OCI-M2 (cell line): ENCODE results near the gene TM9SF3.
"Not testable (repeated sequence)": the region's sequence is repeated elsewhere in the genome, so short reads cannot be mapped to it uniquely, and the experiment has no call there.

Experiments
- DNase-seq: peaks from one replicate; lab custom pipeline; 2025; ENCODE audit not compliant: unreplicated experiment; lab: John Stamatoyannopoulos, UW

The TM9SF3 gene

DNA sequence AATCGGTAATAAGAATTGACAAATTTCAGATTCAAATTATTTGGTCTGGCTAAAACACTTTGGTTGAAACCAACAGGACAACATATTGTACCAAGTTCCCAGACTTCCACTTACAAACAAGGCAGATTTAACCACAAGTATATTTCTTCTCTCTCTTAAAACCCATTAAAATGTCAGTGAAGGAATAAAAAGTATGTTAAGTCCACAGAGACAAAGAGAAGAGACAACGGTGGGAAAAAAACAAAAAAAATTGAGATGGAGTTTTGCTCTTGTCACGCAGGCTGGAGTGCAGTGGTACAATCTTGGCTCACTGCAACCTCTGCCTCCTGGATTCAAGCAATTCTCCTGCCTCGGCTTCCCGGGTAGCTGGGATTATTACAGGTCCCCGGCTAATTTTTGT is 16.3 kb downstream of the TM9SF3 start:
- no peak for DNase-seq

DNA sequence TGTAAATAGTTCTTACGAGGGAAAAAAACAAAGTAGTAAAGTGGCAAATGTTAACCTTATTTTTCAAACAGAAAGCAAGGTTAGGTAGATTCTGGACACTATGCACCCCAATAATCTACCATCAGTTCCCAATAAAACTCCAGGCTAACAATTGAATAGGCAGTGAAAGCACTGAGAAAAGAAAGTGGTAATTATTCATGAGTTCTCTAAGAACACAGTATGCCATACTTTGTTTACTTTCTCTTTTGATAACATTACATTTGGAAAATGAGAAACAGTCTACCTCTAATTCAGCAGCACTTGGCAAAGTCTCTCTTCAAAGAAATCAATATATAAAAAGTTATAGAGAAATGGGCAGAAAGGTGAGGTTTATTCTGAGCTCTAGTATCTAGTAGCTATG is 18.4 kb downstream of the TM9SF3 start:
- no peak for DNase-seq

DNA sequence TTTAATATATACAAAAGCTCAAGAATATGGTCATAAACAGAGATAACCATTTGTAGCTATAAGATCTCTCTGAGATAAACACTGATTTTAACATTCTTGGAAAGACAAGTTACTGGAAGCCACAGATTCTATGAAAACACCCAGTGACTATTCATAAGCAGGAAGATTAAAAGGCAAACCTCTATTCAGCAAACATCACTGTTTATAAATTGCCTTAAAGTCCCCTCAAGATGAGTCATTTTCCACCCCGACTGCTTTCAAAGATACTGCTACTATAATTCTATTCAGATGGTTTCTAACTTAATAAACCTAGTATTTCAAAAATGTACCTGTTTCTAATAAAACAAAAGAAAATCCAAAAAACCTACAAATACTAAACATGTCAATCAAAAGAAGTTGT is 21.0 kb downstream of the TM9SF3 start:
- no peak for DNase-seq

DNA sequence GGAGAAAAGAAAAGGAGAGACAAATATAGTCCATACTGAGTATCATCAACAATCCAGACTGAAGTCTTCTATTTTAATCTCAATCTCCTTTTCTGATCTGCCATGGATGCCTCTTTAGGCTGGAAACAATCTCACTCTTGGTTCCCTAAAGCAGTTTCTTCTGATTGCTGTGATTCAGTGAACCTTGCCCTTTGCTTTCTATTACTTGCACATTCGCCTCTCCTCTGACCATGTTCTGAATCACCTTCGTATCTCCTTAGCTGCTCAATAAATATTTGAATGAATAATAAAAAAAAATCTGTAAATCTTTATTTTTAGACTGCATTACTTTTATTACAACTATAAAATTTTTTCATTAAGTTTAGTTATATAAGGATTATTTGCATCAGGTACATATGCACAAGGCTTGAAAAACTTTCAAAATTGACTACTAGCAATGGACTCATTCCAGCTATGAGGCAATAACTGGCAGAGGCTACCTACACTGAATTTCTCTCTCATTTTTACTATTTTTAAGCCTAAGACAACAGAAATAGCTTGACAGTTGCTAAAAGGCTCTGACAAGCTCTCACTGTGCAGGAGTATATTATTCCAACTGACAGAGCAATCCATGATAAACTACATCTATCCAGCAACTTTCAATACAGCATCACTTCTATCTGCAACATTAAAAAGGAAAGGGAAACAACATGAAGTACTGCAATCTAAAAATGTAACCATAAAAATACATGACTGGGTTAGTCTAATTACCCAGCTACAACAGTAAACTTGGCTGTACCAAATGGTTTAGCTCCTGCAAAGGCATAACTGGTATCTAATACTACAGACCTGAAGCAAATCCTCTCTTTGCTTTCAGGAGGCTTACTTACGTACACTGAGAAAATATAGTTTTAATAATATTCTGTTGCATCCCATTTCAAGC is 25.6 kb downstream of the TM9SF3 start:
- DNase-seq: no peak

DNA sequence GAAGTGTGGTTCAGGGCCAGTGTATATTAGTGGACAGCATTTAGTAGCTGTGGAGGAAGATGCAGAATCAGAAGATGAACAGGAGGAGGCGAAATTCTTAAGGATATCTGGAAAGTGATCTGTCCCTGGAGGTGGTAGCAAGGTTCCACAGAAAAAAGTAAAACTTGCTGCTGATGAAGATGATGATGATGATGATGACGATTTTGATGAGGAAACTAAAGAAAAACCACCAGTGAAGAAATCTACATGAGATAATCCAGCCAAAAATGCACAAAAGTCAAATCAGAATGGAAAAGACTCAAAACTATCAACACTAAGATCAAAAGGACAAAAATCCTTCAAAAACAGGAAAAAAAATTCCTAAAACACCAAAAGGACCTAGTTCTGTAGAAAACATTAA is 26.3 kb downstream of the TM9SF3 start:
- no peak for DNase-seq

DNA sequence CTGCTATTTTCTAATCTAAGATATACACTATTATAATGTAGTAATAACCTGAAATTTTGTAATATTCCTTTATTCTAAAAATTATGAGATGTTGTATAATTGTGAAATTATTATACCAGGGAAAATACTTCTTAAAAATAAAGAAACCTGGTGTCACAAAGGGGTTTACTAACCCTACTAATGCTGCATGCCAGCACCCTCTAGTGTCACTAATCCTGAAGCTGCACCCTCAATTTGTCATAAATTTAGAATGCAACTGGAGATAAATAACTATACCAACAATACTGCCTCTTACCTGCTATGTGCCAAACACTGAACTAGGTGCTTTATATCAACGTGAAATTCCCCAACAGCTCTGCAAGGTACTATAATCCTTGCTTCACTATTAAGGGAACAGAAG is 30.8 kb downstream of the TM9SF3 start:
- DNase-seq: no peak

DNA sequence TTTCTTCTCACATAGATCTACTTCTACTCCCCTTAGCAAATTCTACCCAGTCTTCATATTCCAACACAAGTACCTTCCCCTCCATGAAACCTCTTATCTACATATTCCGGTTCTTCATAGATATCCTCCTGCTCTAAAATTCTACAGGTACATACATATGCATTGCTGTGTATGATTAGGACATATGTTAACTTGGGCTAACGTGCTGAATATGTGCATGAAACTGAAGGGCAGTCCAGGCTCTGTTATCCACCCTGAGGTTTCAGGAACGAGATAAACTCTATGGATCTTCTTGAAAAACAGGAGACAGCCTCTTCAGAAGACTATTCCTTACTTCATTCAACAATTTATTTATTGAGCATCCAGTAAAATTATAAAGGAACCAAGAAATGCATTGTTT is 31.5 kb downstream of the TM9SF3 start:
- DNase-seq: no peak

DNA sequence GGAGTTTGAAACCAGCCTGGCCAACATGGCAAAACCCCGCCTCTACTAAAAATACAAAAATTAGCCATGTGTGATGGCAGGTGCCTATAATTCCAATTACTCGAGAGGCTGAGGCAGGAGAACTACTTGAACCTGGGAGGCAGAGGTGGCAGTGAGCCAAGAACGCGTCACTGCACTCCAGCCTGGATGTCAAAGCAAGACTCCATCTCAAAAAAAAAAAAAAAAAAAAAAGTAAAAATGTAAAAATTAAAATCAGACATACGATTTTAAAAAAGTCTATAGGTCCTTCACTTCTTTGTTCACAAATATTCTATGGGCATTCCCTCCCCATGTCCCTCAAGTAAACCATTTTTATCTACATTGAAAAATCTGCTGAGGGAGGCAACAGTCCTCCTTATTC is 38.2 kb downstream of the TM9SF3 start:
- DNase-seq: no peak

DNA sequence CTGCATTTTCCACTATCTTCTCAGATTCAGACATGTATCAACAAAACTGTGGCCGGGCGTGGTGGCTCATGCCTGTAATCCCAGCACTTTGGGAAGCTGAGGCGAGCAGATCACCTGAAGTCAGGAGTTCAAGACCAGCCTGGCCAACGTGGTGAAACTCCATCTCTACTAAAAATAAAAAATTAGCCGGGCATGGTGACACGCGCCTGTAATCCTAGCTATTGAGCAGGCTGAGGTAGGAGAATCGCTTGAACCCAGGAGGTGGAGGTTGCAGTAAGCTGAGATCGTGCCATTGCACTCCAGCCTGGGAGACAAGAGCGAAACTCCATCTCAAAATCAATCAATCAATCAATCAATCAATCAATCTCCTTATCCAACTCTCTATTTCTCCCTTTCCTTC is 41.3 kb downstream of the TM9SF3 start:
- not testable (repeated sequence) for DNase-seq

DNA sequence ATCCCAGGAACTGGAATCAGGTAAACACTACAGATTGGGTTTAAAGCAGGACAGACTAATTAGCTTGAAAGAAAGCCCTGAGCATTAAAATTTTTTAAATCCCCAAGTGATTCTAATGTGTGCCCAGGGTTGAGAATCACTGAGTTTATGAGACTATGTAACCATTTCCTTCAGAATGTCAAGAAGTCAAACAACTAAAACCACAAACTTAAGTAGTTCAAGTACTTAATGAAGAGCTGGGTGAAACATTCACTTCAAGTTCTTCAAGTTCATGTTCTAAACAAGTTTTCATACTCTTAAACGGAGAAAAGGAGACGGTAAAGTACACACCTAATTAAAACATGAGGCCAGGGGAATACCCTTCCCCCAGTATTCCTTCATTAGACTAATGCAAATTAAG is 44.9 kb downstream of the TM9SF3 start:
- DNase-seq: no peak

DNA sequence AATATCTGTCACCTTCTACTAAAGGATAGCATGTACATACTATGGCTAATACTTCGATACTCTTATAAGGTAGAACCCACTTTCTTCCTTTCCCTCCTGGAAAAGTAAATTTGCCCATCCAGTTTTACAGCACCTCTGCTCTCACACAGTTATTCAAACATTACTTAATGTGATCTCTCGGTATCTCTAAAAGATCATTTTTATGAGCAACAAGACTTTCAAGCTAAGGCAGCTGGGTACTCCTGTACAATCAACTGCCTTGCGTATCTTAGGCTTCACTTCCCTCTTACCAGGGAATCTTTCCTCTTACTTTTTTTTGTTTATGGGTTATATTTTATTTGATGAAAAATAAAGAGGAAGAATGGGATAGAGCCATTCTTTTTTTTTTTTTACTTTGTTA is 46.6 kb downstream of the TM9SF3 start:
- no peak for DNase-seq

DNA sequence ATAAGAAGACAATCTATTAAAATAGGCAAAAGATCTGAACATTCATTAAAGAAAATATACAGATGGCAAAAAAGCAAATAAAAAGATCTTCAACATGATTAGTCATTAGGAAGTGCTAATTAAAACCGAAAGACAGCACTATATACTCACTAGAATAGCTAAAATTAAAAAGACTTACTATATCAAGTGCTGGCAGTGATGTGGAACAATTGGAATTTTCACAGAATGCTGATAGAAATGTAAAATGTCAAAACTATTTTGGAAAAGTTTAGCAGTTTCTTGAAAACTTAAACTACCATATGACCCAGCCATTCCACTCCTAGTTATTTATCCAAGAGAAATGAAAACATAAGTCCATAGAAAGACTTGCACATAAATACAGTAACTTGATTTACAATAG is 48.1 kb downstream of the TM9SF3 start:
- no peak for DNase-seq

DNA sequence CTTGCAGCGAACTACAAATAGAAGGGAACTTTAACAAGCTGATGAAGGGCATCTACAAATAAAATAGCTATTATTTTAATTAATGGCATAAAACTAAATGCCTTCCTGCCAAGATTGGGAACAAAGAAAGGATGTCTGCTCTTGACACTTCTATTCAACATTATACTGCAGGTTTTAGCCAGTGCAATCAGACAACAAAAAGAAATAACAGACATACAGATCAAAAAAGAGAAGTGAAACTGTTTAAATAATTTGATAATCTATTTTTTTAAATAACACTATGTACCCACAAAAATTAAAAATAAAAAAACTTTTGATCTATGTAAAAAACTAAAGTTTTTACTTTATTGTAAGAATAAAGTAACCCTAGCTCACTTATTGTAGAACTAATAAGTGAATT is 50.7 kb downstream of the TM9SF3 start:
- no peak for DNase-seq

DNA sequence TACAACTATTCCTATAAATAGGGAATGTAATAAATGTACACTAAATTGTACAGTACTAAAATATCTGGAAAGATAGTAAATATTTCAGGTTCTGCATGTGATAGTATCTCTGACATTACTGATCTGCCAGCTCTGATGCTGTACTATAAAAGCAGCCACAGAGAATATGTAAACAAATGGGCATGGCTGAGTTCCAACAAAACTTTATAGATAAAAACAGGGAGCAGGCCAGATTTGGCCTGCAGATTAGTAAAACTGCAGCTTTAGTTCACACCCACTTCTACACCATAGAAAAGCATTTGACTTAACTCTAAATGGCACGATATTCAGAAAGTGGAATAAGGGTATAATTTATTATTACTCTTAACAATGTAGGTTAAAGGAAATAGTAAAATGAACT is 54.3 kb downstream of the TM9SF3 start:
- no peak for DNase-seq

DNA sequence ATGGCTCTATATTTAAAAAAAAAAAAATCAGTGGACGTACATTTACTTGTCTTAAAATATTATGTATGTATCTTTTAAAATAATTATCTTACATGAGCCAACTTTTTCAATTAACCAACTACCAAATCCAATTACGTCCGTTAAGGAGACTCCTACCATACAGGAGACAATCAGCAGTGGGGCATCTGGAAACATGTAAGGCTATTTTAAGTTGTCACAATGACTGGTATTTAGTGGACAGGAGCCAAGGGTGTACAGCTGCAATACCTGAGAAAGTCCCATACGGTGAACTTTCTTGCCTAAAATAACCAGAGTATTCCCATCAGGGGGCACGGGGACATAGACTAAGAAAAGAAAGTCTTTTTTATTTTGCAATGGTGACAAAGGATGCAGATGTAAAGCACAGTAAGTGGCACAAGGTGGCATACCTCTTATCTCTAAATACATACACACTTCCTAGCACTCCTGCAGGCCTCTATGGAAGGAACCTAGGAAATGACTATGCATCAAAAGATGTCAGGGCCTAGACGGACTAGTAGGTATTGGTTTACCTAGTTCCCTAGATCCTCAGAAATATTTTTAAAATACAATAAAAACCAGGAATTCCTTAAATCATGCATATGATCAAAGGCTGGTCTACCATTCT is 57.1 kb downstream of the TM9SF3 start:
- no peak for DNase-seq

DNA sequence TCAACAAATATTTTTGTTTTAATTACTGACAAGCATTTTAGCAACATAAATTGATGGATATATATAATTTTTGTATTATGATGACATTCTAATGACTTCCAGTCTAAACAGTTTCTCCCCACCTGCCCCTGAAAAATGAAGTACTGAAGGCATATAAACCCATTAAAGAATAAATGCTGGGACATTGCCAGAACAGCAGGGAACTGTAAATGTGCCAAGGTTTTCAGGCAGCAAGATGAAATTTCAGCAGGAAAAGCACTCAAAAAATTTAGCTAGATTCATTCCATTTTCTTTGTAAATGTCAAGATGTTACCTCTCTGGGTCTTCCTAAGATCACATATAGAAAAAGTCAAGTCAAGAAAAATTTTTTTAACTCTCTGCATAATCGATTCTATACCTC is 62.1 kb downstream of the TM9SF3 start:
- no peak for DNase-seq

DNA sequence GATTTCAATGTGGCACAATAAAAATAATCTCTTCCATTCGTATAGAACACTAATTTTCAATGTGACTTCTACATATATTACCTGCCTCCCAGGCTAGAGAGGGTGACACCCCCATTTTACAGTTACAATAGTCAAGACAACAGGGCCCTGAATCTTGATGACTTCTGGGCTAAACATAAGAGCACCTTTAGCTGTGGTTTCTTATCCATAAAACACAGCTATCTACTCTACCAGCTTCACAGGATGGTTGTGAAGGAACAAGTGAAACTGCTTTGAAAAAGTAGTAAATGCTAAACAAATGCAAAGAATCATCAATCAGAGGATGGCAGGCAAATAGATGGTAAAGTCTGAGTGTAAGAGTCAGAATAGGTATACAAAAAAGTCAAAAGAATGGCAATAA is 69.5 kb downstream of the TM9SF3 start:
- DNase-seq: no peak

DNA sequence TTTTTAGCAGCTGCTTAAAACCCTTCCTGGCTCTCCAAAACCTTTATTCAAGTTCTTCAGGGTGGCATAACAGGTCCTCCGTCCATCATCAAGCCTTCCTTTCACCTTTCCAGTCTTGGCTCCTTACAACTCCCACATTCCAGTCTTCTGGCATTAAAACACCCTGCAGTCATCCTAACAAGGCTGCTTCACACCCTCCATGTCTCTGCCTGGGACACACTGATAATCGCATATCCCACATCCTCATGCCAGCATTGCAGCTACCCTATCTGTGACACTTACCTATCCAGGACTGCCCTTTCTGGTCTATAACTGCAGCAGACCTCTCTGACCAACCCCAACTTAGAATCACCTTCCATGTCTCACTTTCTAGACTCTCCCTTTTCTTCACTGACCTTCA is 70.5 kb downstream of the TM9SF3 start:
- no peak for DNase-seq

DNA sequence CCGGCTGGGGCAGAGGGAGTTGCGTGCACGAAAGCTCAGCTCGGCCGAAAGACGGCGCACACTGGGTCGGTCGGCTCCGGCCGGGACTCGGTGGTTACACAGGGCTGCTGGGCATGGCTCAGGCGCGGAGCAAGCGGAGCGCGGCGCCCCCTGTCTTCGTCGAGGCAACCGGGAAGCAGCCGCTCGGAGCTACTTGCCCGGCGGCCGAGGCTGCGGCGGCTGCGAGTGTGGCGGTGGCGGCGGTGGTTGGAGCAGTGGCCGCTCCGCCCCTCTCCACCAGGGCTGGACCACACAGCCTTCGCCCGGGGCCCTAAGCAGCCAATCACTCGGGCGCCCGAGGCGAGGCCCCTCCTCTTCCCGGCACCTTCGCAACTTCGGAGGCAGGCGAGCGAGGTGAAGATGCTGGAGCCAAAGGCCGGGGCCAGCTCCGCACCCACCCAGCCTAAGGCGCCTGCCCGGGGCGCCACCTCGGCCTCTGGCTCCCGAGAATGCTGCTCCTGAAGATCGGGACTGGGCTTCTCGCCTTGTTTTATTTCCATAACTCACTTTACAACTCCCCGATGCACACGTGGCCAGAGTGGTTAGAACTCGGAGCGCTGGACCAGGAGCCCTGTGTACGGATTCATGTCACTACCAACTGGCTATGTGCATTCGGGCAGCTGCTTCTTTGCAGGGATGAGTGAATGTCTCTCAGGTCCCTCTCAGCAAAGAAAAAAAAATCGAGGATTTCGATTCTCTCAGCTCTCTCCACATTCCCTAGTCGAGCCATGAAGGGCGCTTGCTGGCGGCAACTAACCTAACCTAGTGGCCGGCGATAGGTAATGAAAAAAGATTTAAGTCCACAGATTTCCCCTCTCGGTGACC is 72.9 kb downstream of the TM9SF3 start, which contains the start of gene TLL2:
Gene TLL2 (minus strand): TSS at position 229 of the 864 bp plus-strand sequence. CDS start 241 bp downstream, outside the sequence.
- peak; percentile 53 for DNase-seq

DNA sequence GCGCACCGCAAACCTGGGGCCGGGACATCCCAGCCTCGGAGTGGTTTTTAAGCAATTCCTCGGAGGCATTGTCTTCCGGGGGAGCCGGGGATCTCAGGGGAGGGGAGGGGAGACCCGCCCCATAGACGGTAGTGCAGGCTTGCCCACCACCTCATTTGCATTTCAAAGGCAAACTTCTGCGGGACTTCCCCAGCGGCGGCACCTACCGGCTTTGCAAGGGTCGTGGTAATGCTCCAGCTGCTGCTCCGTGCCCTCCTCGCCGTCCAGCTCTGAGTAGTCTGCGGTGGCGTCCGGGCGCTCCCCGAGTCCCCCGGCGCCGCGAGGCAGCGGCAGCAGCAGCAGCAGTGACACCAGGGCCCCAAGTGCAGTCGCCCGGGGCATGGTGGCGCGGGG is 73.5 kb downstream of the TM9SF3 start:
- DNase-seq: no peak

DNA sequence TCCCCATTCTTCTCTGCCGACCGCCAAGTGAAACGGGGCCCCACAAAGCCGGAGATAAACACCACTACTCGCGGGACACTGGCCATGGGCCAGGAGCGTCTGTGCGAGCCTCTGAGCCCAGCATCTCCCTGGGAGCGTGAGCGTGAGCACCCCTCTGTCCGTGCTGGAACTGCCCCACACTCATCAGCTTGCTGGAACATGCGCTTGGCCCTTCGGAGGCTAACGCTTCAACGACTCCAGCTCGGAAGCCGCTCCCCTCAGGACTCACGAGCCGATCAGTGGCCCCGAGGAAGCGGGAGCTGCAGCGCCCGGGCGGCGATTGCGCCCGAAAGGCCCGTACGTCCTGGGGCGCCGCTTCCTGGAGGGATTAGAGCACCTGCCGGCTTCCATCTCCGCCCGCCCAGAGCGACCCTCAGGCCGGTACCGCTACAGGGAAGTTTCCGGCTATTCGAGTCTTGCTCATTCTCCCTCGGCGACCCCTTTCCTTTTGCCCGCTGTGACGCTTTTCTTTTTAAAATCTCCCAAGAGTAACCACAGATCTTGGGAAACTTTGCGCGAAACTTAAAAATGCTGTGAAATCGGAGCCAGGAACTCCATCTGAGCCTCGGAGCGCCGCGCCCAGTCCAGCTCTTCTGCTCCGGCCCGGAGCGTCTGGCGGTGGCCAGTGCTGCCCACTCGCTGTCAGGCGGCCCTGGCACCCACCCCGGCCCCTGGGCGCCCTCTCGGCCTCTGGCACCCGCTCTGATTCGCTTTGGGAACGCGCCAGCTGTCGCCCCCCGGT is 74.1 kb downstream of the TM9SF3 start:
- DNase-seq: no peak
